SK-N-MC (cell line): ENCODE data around the gene FAM229A.

Experiments used
- EZH2 ChIP-seq: fragments of 200-600 bp; sonication (generic); IDR thresholded peaks from one replicate; pipeline ENCODE4 v1.6.1; 2017; ENCODE audit warnings: antibody characterized with exemption
- FOXP2 ChIP-seq: optimal IDR thresholded peaks from 2 replicates; pipeline ENCODE3; 2011; ENCODE audit warnings: mild to moderate bottlenecking, moderate library complexity; ENCODE audit not compliant: insufficient read depth; ENCODE audit errors: extremely low read length, control extremely low read depth
- POLR2AphosphoS5 ChIP-seq: IDR thresholded peaks from 2 replicates; pipeline ENCODE4 v1.6.1; 2012; ENCODE audit warnings: mild to moderate bottlenecking, low read depth, low read length, borderline replicate concordance

DNA sequence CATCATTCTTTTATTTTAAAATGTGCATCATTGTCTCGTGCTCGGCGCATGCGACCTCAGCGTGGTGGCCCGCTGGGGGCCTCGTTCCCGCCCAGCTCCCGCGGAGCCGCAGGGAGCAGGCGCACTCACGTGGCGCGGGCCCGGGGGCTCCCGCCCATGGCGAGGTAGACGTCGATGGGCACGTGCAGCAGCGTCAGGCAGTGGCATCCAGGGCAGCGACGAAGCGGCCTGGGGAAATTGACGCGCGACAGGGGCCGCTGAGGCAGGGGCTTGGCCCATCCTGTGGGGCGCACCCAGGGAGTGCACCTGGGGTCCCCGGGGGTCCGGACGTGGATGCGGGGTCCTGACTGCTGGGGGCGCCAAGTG is 994 bp downstream of the FAM229A start:
- no peak for TF ChIP-seq POLR2AphosphoS5
- TF ChIP-seq EZH2, result no peak
- TF ChIP-seq FOXP2, result no peak
